A549 treated with CpdA at 1 μM for 4 hours (cell line): ENCODE measurements around the gene TAF11L3. TPM values are rescaled to one million over a fixed set of nuclear protein-coding genes. Genes with fewer than 3 reads are reported as not detected.

Source experiments
- total RNA-seq: library from RNA; stranded (reverse); fragments of 200-300 nt; extraction: Qiagen RNA extraction; gene quantifications from 5 replicates; pipeline ENCODE4 v1.2.3, GENCODE V29; 2022; ENCODE audit warnings: low read depth

The TAF11L3 gene
- total RNA-seq: not detected in 5 replicates

DNA sequence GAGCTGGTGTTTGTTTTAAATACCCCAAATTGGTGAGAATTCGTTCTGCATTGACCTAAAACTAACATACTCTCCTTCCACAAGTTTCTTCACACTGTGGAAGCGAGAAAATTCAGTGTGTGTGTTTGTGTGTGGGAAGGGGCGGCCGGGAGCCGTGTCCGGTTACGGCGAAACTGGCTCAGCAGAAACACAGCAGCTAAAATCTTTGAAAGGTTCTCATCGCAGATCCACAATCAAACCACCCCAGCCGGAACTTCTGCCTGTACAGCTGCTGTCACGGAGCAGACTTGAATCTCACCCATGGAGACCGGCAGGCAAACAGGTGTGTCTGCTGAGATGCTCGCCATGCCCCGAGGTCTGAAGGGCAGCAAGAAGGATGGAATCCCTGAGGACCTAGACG is at the start of gene TAF11L3:
TSS of gene TAF11L3 (plus strand) at position 301 of the 400 bp plus-strand sequence.

GRCh38 chr5:17497931-17498330 is 20.2 kb upstream of the TAF11L3 start, which contains the start of gene TAF11L2:
Gene TAF11L2, plus strand, starts transcription at chr5:17498231.

DNA sequence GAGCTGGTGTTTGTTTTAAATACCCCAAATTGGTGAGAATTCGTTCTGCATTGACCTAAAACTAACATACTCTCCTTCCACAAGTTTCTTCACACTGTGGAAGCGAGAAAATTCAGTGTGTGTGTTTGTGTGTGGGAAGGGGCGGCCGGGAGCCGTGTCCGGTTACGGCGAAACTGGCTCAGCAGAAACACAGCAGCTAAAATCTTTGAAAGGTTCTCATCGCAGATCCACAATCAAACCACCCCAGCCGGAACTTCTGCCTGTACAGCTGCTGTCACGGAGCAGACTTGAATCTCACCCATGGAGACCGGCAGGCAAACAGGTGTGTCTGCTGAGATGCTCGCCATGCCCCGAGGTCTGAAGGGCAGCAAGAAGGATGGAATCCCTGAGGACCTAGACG is 3.3 kb downstream of the TAF11L3 start, which contains the start of gene TAF11L4:
TSS of gene TAF11L4 (plus strand) at position 301 of the 400 bp plus-strand sequence.

GRCh38 chr5:17524935-17525334 is 6.8 kb downstream of the TAF11L3 start, which contains the start of gene TAF11L5:
Gene TAF11L5, plus strand, starts transcription at chr5:17525235.

DNA sequence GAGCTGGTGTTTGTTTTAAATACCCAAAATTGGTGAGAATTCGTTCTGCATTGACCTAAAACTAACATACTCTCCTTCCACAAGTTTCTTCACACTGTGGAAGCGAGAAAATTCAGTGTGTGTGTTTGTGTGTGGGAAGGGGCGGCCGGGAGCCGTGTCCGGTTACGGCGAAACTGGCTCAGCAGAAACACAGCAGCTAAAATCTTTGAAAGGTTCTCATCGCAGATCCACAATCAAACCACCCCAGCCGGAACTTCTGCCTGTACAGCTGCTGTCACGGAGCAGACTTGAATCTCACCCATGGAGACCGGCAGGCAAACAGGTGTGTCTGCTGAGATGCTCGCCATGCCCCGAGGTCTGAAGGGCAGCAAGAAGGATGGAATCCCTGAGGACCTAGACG is 10.2 kb downstream of the TAF11L3 start, which contains the start of gene TAF11L6:
TSS of gene TAF11L6 (plus strand) at position 301 of the 400 bp plus-strand sequence.

Other genes with a start within 250 kb of the TAF11L3 start
- gene TAF11L2, start 20.1 kb upstream of the TAF11L3 start, total RNA-seq: not detected in 5 replicates
- not detected in 5 replicates for gene TAF11L4, start 3.4 kb downstream of the TAF11L3 start, total RNA-seq
- not detected in 5 replicates for gene TAF11L5, start 6.9 kb downstream of the TAF11L3 start, total RNA-seq
- not detected in 5 replicates for gene TAF11L6, start 10.3 kb downstream of the TAF11L3 start, total RNA-seq
- gene TAF11L7, start 67.4 kb downstream of the TAF11L3 start, total RNA-seq: not detected in 5 replicates
- not detected in 5 replicates for gene TAF11L8, start 72.6 kb downstream of the TAF11L3 start, total RNA-seq
- not detected in 5 replicates for gene TAF11L9, start 76.0 kb downstream of the TAF11L3 start, total RNA-seq
- not detected in 5 replicates for gene TAF11L10, start 79.5 kb downstream of the TAF11L3 start, total RNA-seq
- gene TAF11L11, start 85.8 kb downstream of the TAF11L3 start, total RNA-seq: 0.18 to 0.42 TPM (median 0.23 TPM) in 3 of 5 replicates, not detected in the others
- not detected in 5 replicates for gene TAF11L12, start 92.0 kb downstream of the TAF11L3 start, total RNA-seq
- not detected in 5 replicates for gene TAF11L13, start 113.7 kb downstream of the TAF11L3 start, total RNA-seq
- not detected in 5 replicates for gene TAF11L14, start 116.1 kb downstream of the TAF11L3 start, total RNA-seq